Fibroblast of upper back skin (primary cell): ENCODE measurements around the gene ZNF415.
"Not testable (repeated sequence)": the region's sequence is repeated elsewhere in the genome, so short reads cannot be mapped to it uniquely, and the experiment has no call there.

ENCODE experiments used
- DNase-seq: peaks from one replicate; pipeline ENCODE4 v3.0.0-alpha.2; 2013

The ZNF415 gene

GRCh38 chr19:53132141-53132991 is at the start of gene ZNF415:
Gene ZNF415 (minus strand): TSS chr19:53132910. CDS start chr19:53122676, 10,234 bp downstream.
- DNase-seq = peak; percentile 78

GRCh38 chr19:53182202-53182601 is 49.5 kb upstream of the ZNF415 start:
- DNase-seq = peak; percentile 4

- DNase-seq = no peak
These were observed 45.3 kb upstream of the ZNF415 start for GRCh38 chr19:53177986-53178385.

GRCh38 chr19:53172889-53173288 is 40.2 kb upstream of the ZNF415 start:
- no peak for DNase-seq

- no peak for DNase-seq
These were observed 33.0 kb upstream of the ZNF415 start for GRCh38 chr19:53165691-53166091.

- no peak for DNase-seq
These were observed 28.4 kb upstream of the ZNF415 start for GRCh38 chr19:53161123-53161522.

GRCh38 chr19:53160350-53160749 is 27.6 kb upstream of the ZNF415 start:
- no peak for DNase-seq

- DNase-seq = peak; percentile 13
These were observed 25.5 kb upstream of the ZNF415 start for GRCh38 chr19:53158119-53158656.

- DNase-seq = no peak
These were observed 24.9 kb upstream of the ZNF415 start for GRCh38 chr19:53157626-53158025.

- DNase-seq = no peak
These were observed 24.1 kb upstream of the ZNF415 start for GRCh38 chr19:53156850-53157249.

GRCh38 chr19:53147645-53148044 is 14.9 kb upstream of the ZNF415 start:
- DNase-seq = no peak

GRCh38 chr19:53140351-53140750 is 7.6 kb upstream of the ZNF415 start:
- no peak for DNase-seq

- DNase-seq = no peak
These were observed 3.7 kb upstream of the ZNF415 start for GRCh38 chr19:53136432-53136831.

GRCh38 chr19:53131727-53132126 is 983 bp downstream of the ZNF415 start:
- no peak for DNase-seq

- no peak for DNase-seq
These were observed 1.6 kb downstream of the ZNF415 start for GRCh38 chr19:53131085-53131590.

GRCh38 chr19:53130506-53130905 is 2.2 kb downstream of the ZNF415 start:
- no peak for DNase-seq

- DNase-seq = not testable (repeated sequence)
These were observed 5.8 kb downstream of the ZNF415 start for GRCh38 chr19:53126733-53127526.

- no peak for DNase-seq
These were observed 9.3 kb downstream of the ZNF415 start for GRCh38 chr19:53123400-53123799.

- no peak for DNase-seq
These were observed 20.4 kb downstream of the ZNF415 start for GRCh38 chr19:53112286-53112685.

- no peak for DNase-seq
These were observed 23.2 kb downstream of the ZNF415 start for GRCh38 chr19:53109527-53109926.

GRCh38 chr19:53103234-53104203 is 29.2 kb downstream of the ZNF415 start, which contains the start of gene ZNF160:
Gene ZNF160 (minus strand): TSS chr19:53103422. CDS start chr19:53086276, 17,146 bp downstream.
- DNase-seq = peak; percentile 97

- peak; percentile 21 for DNase-seq
These were observed 29.9 kb downstream of the ZNF415 start for GRCh38 chr19:53102756-53103233.
